Astrocyte of the cerebellum (primary cell): ENCODE results near the gene CD276.
A peak's percentile ranks its signal among the peaks of the same experiment; 100 is the strongest.

ENCODE experiments used
- DNase-seq: peaks from one replicate; pipeline ENCODE4 v3.0.0-alpha.2; 2011; ENCODE audit warnings: low read depth
- H3K4me3 ChIP-seq: 2 replicates; pipeline ENCODE4 v1.5.1; 2011; ENCODE audit warnings: mild to moderate bottlenecking, low read depth, low read length, moderate library complexity
- in situ Hi-C: cut with HindIII; loops from 2 replicates; pipeline ENCODE4 v1.10.0; 2017; ENCODE audit warnings: low sequenced_read_pairs
- TF ChIP-seq, protein P1 (sequence below): IDR thresholded peaks from 2 replicates; pipeline ENCODE4 v1.5.1; 2012; ENCODE audit warnings: low read length, low read depth, moderate library complexity, mild to moderate bottlenecking; ENCODE audit errors: missing control alignments

The CD276 gene

DNA sequence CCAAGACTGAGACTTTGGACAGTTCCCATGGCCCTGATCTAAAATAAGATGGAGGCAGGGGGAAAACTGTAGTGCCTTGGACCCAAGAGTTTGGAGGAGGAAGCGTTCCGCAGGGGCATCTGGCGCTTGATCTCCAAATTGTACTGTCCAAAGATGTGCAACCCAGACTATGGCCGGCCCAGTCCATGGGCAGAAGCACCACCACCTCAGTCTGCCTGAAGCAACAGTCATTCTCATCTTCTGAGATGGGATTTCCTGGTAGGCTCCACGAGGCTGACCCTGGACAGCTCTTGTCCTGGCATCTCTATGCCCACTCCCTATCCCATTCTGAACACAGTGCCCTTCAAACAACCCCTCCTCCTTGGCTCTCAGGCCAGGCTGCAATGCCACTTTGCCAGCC, 65.3 kb downstream of the CD276 start:
- H3K4me3 ChIP-seq: no peak overlapping the region
- in situ Hi-C loops: no loop called here
- TF ChIP-seq, protein P1, sequence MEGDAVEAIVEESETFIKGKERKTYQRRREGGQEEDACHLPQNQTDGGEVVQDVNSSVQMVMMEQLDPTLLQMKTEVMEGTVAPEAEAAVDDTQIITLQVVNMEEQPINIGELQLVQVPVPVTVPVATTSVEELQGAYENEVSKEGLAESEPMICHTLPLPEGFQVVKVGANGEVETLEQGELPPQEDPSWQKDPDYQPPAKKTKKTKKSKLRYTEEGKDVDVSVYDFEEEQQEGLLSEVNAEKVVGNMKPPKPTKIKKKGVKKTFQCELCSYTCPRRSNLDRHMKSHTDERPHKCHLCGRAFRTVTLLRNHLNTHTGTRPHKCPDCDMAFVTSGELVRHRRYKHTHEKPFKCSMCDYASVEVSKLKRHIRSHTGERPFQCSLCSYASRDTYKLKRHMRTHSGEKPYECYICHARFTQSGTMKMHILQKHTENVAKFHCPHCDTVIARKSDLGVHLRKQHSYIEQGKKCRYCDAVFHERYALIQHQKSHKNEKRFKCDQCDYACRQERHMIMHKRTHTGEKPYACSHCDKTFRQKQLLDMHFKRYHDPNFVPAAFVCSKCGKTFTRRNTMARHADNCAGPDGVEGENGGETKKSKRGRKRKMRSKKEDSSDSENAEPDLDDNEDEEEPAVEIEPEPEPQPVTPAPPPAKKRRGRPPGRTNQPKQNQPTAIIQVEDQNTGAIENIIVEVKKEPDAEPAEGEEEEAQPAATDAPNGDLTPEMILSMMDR: no peak
- DNase-seq: no peak

DNA sequence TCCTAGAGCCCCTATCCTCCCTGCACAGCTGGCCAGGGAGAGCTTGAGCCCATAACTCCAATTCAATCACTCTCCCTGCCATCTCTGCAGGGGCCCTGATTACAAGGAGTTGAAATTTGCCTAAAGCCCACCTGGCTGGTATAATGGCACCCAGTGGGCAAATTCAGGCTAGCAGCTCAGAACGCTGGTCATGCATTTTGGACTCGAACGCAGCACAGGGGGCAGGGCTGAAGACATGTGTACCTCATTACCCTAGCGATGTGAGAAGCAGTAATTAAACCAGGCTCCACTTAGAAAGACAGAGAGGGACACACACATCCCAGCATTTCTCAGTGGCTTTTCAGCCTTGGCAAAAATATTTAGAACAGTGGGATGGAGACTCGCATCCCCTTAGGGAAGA, 65.8 kb downstream of the CD276 start:
- TF ChIP-seq, protein P1: no peak
- DNase-seq: no peak
- in situ Hi-C loops: no loop called here
- no peak overlapping the region for H3K4me3 ChIP-seq

DNA sequence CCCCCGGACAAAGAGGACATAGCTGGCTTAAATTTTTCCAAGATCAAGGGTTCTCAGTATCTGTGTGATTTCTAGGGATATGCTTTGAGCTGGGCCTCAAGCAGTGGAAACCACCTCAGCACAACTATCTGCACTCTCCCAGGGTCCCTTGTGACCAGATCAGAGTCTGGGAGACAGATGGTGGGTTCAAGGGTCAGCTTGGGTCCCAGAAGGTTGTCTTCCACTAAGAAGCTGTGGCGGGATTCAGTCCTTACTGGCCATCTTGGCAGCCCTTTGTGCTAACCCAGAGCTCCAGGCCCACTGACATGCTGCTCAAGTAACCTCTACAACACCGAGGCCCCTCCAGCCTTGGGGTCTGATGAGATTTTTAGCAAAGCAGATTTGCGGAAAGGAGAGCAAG, 66.3 kb downstream of the CD276 start:
- TF ChIP-seq, protein P1: no peak
- no peak for DNase-seq
- no peak overlapping the region for H3K4me3 ChIP-seq
- in situ Hi-C loops: no loop called here

DNA sequence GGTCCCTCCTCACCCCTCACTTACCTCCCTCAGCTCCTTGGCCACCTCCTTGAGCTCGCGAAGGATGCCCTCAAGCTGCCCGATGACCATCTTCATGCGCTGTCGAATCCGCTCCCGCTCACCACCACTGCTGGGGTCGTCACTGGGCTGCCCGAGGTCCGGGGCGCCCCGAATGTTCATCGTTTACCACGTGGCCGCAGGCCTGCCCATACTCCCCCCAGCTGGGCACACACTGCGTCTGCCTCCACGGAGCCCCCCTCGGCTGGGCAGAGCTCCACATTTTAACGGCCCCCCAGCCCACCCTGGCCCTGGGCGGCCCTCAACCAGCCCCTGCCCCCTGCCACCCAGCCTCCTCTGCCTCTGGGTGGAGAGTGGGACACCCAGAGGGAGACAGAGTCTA, 66.8 kb downstream of the CD276 start:
- no peak for DNase-seq
- TF ChIP-seq, protein P1: no peak
- in situ Hi-C loops: no loop called here
- no peak overlapping the region for H3K4me3 ChIP-seq

DNA sequence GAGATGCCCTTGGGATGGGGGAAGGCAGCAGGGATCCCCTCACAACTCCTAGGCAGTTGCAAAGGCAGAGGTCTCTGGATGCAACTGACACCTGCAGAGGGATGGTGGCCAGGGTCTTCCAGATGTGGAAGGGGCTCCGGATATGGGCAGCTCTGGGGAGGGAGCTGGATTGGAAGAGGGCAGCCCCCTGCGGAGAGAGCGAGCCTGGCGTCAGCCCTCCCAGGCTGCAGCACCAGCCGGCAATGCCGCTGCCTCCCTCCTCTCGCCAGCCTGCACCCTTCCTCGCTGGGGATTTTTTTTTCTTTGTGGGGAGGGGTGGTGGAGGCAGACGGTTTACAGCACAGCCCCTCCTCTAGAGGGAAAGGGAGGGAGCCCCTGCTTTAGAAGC, 67.3 kb downstream of the CD276 start:
- in situ Hi-C loops: no loop called here
- TF ChIP-seq, protein P1: no peak
- no peak for DNase-seq
- no peak overlapping the region for H3K4me3 ChIP-seq

DNA sequence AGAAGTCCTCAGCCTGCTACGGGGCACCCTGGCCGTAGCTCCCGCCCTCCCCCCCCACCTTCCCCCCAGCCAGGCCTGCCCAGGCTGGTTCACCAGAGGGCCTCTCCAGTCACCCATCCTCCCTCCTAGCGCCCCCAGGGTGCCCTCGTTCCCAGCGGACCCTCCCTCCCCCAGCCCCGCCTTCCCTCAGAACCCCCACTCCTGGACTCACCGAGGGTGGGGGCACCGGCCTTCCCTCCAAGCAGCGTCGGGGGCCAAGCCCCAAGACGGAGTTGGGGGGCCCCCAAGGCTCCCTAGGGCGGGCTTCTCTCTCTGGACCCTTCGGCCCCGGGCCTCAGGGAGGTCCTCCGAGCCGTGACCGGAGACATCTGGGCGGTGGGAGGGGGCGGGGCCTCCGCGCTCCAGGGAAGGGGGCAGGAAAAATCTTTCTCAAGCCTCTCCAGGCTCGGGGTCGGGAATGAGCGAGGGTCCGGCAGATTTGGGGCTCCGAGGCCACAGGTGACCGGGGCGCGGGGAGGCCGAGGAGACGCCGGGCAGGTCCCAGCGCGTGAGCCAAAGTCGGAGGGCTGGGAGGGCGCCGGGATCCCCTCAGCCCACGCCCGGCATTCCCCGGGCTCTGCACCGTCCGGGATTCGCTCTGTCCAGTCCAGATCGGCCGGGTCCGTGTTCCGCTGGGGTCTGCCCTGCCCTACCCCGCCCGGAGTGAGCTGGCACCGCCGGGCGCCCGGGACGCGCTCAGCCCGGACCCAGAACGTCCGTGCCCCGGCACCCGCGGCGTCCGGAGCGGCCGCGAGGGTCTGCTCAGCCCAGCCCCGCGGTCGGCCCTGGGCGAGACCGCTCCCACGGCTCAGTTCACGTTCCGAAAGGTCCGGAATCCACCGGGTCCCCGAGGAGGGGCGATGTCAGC, 68.0 kb downstream of the CD276 start:
- TF ChIP-seq, protein P1: no peak
- peak overlapping the region; percentile 43 for H3K4me3 ChIP-seq
- in situ Hi-C loops: no loop called here
- no peak for DNase-seq
